ENCODE results near the gene MTREX.

MTREX gene

GRCh38 chr5:55445791-55446190, 138.0 kb downstream of the MTREX start:
- DNase-seq (ENCODE audit: low read depth) = no peak
- no peak overlapping the region for H3K4me3 ChIP-seq (ENCODE audit: low read length)
- no peak for TF ChIP-seq CTCF (conservative IDR thresholded peaks at IDR 0.05; ENCODE audit: low read length)

- H3K4me3 ChIP-seq (ENCODE audit: low read length) = no peak overlapping the region
- no peak for TF ChIP-seq CTCF (conservative IDR thresholded peaks at IDR 0.05; ENCODE audit: low read length)
- DNase-seq (ENCODE audit: low read depth) = peak; percentile 44
Observed at GRCh38 chr5:55446640-55447351, 139.0 kb downstream of the MTREX start.

GRCh38 chr5:55450050-55450765, 142.4 kb downstream of the MTREX start:
- TF ChIP-seq CTCF (conservative IDR thresholded peaks at IDR 0.05; ENCODE audit: low read length) = no peak
- peak; percentile 59 for DNase-seq (ENCODE audit: low read depth)
- no peak overlapping the region for H3K4me3 ChIP-seq (ENCODE audit: low read length)

- no peak for DNase-seq (ENCODE audit: low read depth)
- TF ChIP-seq CTCF (conservative IDR thresholded peaks at IDR 0.05; ENCODE audit: low read length) = no peak
- H3K4me3 ChIP-seq (ENCODE audit: low read length) = no peak overlapping the region
Observed at GRCh38 chr5:55451976-55452375, 144.2 kb downstream of the MTREX start.

DNA sequence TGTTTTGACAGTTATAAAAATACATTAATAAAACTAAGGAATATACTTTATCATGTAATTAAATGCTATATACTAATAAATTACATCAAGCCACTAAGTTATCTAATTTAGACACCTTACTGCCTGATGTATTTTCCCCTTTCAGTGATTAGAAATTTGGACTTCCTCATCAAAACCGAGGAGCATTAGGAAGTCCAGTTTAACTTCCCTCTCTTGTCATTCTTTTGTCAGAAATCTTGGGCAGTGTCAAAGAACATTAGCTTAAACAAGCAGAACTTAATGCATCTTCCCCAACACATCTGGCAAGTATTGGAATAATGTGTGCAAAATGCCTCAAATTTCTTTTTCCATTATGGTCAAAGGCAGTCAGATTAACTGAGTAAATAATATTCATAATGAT, 145.4 kb downstream of the MTREX start:
- H3K4me3 ChIP-seq (ENCODE audit: low read length) = no peak overlapping the region
- TF ChIP-seq CTCF (conservative IDR thresholded peaks at IDR 0.05; ENCODE audit: low read length) = no peak

GRCh38 chr5:55454282-55454681, 146.5 kb downstream of the MTREX start:
- DNase-seq (ENCODE audit: low read depth) = no peak
- H3K4me3 ChIP-seq (ENCODE audit: low read length) = no peak overlapping the region
- no peak for TF ChIP-seq CTCF (conservative IDR thresholded peaks at IDR 0.05; ENCODE audit: low read length)

More for the DNA sequence above, 145.4 kb downstream of the MTREX start:
- DNase-seq (ENCODE audit: low read depth) = no peak

Measured in AG10803 (cell line).